ENCODE results near the gene NAGLU. TPM values are rescaled to one million over a fixed set of nuclear protein-coding genes. Genes with fewer than 3 reads are reported as not detected.
A peak's percentile ranks its signal among the peaks of the same experiment; 100 is the strongest.

NAGLU gene
- total and polyA plus RNA-seq, 2 of the 13 experiments (the other 11 are each of a cell fraction or from before 2014, with no cell fraction given) = 28.2 to 40.1 TPM

DNA sequence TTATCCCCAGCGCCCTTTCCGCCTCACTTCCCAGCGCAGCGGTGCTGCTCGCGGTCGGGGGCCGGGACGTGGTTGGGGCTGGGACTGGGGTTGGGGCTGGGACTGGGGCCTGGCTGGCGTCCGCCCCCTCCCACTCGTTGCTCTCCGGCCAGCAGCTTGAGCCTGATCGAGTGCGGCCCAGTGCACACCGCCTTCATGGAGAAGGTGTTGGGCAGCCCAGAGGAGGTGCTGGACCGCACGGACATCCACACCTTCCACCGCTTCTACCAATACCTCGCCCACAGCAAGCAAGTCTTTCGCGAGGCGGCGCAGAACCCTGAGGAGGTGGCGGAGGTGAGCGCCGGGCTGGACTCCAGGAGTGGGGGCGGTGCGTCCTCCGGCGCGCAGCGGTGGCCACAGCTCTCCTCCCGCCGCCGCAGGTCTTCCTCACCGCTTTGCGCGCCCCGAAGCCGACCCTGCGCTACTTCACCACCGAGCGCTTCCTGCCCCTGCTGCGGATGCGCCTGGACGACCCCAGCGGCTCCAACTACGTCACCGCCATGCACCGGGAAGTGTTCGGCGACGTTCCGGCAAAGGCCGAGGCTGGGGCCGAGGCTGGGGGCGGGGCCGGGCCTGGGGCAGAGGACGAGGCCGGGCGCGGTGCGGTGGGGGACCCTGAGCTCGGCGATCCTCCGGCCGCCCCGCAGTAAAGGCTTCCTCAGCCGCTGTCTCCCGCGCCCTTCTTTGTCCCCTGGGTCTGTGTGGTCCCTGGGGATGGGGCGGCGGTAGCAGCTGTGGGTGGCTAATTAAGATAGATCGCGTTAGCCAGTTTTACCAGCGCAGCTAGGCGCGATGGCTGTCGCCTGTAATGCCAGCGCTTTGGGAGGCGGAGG, 18.4 kb downstream of the NAGLU start (continued):
- peak; percentile 51; the same call in 1 of the 2 replicates for TF ChIP-seq LBX2 (CRISPR knock-in tag; IDR thresholded peaks at IDR 0.05; ENCODE audit: borderline replicate concordance)
- TF ChIP-seq, protein P1, sequence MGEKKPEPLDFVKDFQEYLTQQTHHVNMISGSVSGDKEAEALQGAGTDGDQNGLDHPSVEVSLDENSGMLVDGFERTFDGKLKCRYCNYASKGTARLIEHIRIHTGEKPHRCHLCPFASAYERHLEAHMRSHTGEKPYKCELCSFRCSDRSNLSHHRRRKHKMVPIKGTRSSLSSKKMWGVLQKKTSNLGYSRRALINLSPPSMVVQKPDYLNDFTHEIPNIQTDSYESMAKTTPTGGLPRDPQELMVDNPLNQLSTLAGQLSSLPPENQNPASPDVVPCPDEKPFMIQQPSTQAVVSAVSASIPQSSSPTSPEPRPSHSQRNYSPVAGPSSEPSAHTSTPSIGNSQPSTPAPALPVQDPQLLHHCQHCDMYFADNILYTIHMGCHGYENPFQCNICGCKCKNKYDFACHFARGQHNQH (CRISPR knock-in tag; IDR thresholded peaks at IDR 0.05) = peak; percentile 97
- TF ChIP-seq REPIN1 (CRISPR knock-in tag; IDR thresholded peaks at IDR 0.05; ENCODE audit: borderline replicate concordance, low read depth) = peak; percentile 33; the same call in 1 of the 2 replicates
- TF ChIP-seq ZNF547 (CRISPR knock-in tag; IDR thresholded peaks at IDR 0.05) = peak; percentile 35; the same call in 1 of the 2 replicates
- TF ChIP-seq, protein P2, sequence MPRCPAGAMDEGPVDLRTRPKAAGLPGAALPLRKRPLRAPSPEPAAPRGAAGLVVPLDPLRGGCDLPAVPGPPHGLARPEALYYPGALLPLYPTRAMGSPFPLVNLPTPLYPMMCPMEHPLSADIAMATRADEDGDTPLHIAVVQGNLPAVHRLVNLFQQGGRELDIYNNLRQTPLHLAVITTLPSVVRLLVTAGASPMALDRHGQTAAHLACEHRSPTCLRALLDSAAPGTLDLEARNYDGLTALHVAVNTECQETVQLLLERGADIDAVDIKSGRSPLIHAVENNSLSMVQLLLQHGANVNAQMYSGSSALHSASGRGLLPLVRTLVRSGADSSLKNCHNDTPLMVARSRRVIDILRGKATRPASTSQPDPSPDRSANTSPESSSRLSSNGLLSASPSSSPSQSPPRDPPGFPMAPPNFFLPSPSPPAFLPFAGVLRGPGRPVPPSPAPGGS (CRISPR knock-in tag; IDR thresholded peaks at IDR 0.05) = peak; percentile 64; the same call in 1 of the 2 replicates
- no peak for TF ChIP-seq ATF7-NPFF (CRISPR knock-in tag; IDR thresholded peaks at IDR 0.05; ENCODE audit: low read depth)
- TF ChIP-seq ZBTB10 (CRISPR knock-in tag; IDR thresholded peaks at IDR 0.05; ENCODE audit: borderline replicate concordance) = 0 out of 2 replicates have a peak, but pooled peaks have one; percentile 55
- 0 out of 2 replicates have a peak, but pooled peaks have one; percentile 20 for TF ChIP-seq MNT (IDR thresholded peaks at IDR 0.05)
- no peak for TF ChIP-seq MTA3 (CRISPR knock-in tag; IDR thresholded peaks at IDR 0.05)
- no peak; the same call in none of the 2 replicates for TF ChIP-seq TSC22D2 (CRISPR knock-in tag; IDR thresholded peaks at IDR 0.05; ENCODE audit: borderline replicate concordance)
- TF ChIP-seq ZNF160 (CRISPR knock-in tag; IDR thresholded peaks at IDR 0.05) = peak; percentile 68; the same call in 1 of the 2 replicates
- TF ChIP-seq ATF3 (CRISPR knock-in tag; IDR thresholded peaks at IDR 0.05) = no peak
- TF ChIP-seq KDM6A (CRISPR knock-in tag; IDR thresholded peaks at IDR 0.05; ENCODE audit: low read depth) = 0 out of 2 replicates have a peak, but pooled peaks have one; percentile 54
- peak; percentile 96 for TF ChIP-seq IRF2 (CRISPR knock-in tag; IDR thresholded peaks at IDR 0.05)
- TF ChIP-seq MXD3 (CRISPR knock-in tag; IDR thresholded peaks at IDR 0.05) = peak; percentile 96
- TF ChIP-seq CEBPB (IDR thresholded peaks at IDR 0.05; ENCODE audit: borderline replicate concordance, low read depth, low read length) = no peak
- peak; percentile 90 for TF ChIP-seq CBFB (CRISPR knock-in tag; IDR thresholded peaks at IDR 0.05)
- TF ChIP-seq CBX2 (IDR thresholded peaks at IDR 0.05; ENCODE audit: low read depth, low read length) = no peak
- TF ChIP-seq CBX2 (CRISPR knock-in tag; IDR thresholded peaks at IDR 0.05; ENCODE audit: low read depth) = no peak

All from HepG2 (cell line).